ENCODE results near the gene GASK1A.
"Not testable (repeated sequence)": the region's sequence is repeated elsewhere in the genome, so short reads cannot be mapped to it uniquely, and the experiment has no call there.

The GASK1A gene

DNA sequence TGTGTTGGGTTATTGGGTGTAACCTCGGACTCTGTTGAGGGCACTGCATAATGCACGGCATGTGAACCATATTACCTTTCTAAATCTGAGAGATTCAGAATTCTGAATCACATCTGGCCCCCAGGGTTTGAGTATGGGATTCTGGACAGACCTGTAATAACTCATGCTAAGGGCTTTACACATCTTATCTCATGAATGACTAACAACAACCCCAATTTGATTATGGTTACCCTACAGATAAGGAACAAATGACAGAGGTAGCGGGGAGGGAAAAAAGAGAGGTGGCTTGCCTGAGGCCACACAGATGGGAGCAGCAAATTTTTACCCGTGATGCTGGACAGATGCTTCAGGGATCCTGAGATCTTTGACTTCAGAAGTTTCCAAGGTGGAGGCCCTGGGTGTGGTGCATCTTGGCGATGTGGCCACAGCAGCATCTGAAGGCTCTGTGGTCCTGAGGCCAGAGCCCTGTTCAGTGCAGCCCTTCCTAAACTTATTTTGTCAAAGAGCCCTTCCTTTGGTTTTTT is 83.0 kb downstream of the GASK1A start:
- DNase-seq (ENCODE audit: low read depth), result no peak

DNA sequence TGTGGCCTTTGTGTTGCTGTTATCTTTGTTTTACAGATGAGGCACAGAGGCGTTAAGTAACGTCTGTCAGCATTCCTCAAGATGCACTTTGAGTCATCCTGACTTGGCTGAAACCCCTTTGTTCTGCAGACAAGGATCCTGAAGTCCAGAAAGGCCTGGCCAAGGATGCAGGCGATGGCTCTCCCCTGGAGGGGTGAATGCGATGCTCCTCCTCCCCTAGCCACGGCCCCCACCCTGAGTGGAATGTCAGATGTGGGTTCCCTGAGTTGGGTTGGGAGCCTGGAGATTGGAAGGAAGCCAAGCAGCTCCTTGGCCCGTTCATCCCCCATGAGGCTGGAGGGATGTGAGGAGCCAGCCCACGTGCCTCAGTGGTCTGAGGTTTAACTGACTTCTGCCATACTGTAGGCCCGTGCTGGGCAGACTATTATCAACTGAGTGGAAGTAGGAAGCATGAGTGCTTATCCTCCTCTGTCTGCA is 83.5 kb downstream of the GASK1A start:
- no peak for DNase-seq (ENCODE audit: low read depth)

DNA sequence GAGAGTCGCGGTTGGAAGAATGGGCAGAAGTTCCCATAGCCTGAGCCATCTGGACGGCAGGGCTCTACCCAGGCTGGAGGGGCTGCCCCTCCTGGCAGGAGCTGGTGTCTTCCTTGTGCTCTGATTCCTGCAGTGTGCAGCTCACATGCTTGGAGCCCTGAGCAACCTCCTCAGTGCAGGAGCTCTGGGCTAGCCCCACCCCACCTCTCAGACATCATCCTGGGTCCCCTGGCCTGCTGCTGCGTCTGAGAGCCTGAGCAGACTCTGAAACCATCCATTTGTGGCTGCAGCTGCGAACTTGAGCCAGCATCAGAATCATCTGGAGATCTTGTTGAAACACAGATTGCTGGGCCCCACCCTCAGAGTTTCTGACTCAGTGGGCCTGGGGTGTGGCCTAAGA is 84.0 kb downstream of the GASK1A start:
- no peak for DNase-seq (ENCODE audit: low read depth)

DNA sequence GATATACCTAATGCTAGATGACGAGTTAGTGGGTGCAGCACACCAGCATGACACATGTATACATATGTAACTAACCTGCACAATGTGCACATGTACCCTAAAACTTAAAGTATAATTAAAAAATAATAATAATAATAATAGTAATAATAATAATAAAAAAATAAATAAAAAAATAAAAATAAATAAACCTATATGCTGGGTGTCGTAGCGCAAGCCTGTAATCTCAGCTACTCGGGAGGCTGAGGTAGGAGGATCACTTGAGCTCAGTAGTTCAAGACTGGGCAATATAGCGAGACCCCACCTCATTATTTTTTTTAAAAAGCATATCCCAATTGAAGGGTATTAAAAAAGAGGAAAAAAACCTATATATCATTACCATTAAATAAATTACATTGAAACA is 91.6 kb downstream of the GASK1A start:
- DNase-seq (ENCODE audit: low read depth), result not testable (repeated sequence)

DNA sequence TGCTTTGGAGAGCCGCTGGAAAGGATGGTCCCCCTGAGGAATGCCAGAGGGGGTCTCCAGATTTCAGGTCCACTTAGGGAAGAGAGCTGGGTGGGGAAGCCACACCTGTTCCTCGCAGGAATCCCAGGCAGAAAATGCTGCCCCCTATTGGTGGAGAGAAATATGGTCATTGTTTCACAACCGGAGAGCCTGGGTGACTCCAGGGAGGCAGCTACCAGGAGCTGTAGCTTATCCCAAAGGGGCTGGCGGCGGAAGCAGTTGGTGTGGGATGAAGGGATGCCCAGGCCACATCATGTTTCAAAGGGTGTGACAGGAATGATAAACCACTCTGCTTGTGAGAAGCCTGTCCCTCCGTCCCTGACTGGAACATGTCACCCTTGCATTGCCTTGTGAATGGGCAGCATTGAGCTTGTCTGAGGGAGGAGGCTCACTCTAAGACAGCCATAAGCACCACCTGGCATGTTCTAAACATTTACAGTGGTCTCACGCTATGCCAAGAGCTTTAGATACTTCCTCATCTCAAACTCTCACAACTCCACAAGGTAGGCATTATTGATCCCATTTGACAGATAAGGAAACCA is 92.3 kb downstream of the GASK1A start:
- DNase-seq (ENCODE audit: low read depth), result no peak

DNA sequence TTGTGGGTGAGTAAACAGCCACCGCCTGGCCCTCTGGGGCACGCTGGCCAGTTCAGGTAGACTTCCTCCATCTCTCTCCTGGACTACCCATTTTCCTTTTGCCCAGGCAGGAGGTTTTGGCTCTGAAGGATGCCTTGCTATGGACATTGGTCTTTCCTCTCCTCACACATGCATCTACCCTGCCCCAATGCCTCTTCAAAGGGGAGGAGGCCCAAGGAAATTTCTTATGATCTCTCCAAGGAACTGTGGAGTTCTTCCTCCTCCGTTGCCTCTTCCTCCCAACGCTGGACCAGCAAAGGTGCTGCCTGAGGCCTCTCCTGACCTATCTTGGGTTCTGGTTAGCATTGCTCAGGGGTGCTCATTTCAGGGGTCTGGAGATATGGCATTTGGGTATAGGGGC is 93.2 kb downstream of the GASK1A start:
- no peak for DNase-seq (ENCODE audit: low read depth)

DNA sequence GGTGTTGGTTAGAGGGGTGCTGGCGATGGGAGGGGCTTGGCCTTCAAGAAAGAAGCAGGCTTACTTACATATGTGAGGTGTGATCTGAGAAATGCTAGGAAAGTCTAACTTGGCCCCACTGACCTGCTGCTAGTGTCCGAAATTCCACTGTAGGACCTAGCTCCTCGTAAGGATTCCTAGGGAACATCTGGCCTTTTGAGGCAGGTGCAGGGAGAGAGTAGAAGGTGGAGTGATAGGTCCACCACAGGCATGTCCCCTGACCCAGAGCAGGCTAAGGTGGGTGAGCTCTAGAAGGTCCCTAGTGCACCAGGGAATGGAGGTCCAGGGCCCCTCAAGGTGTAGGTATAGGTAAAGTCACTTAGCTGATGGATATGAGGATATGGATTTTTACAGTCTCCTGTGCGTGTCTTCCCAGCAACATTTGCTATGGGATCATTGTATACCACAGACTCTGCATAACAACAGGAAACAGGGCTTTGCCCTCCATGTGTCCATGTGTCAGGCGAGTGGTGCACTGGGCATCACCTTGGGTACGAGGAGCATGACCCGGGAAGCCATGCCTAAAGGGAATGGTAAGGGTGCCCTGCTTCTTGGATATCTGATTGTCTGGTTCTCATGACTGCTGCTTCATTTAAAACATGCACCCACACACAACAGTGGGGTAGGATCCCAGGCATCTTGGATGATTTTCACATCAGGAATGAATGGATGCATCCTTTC is 94.2 kb downstream of the GASK1A start:
- no peak for DNase-seq (ENCODE audit: low read depth)

DNA sequence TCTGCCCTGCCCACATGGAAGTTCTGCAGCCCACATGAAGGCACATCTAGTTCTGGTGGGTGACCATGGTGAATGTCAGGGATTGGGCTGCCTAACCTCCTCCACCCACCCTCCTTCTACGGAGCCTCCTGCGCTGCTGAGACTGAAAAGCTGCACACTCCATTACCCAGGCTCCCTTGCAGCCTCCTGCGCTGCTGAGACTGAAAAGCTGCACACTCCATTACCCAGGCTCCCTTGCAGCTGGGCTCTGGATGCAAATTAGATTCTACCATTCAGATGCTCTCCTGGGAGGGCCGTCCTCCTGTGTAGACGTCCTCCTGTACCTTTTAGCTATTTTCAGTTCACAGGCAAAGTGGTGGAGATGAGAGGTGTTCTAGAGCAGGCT is 94.7 kb downstream of the GASK1A start:
- no peak for DNase-seq (ENCODE audit: low read depth)

DNA sequence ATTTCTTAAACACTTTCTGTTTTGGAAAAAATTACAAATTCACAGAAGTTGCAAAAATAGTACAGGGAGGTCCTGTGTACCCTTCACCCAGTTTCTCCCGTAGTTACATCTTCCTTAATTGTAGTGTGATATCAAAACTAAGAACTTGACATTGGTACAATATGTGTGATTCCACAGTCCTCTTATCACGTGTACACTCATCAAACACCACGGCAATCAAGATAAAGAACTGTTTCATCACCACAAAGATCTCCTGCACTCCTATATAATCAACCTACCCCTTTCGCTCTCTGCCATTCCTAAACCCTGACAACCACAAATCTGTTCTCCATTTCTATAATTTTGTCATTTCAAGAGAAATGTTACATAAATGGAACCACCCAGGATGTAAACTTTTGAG is 95.4 kb downstream of the GASK1A start:
- no peak for DNase-seq (ENCODE audit: low read depth)

DNA sequence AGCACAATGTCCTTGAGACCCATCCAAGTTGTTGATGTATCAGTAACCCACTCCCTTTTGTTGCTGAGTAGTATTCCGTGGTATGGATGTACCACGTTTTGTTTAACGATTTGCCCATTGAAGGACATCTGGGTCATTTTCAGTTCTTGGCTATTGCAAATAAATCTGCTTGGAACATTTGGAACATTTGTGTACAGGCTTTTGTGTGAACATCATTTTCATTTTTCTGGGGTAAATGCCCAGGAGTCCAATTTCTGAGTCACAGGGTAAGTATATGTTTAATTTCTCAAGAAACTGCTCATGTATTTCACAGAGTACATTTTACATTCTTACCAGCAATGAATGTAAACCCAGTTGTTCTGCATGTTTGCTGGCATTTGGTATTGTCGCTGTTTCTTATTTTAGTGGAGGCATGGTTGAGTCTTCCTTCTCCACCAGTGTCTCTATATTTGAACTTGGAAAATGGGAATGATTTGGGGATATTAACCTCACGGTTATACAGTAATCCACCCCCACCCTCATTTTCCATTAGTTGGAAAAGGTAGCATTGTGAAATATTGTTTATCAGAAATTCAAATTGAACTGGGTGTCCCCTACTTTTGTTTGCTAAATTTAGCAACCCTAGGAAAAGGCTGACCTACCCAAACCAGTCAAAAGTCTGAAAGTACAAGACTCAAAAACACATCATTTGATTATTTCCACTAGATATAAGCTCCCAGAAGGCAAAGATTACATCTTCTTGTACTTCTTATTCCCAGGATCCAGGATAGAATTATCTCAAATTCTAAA is 96.0 kb downstream of the GASK1A start:
- DNase-seq (ENCODE audit: low read depth), result no peak

DNA sequence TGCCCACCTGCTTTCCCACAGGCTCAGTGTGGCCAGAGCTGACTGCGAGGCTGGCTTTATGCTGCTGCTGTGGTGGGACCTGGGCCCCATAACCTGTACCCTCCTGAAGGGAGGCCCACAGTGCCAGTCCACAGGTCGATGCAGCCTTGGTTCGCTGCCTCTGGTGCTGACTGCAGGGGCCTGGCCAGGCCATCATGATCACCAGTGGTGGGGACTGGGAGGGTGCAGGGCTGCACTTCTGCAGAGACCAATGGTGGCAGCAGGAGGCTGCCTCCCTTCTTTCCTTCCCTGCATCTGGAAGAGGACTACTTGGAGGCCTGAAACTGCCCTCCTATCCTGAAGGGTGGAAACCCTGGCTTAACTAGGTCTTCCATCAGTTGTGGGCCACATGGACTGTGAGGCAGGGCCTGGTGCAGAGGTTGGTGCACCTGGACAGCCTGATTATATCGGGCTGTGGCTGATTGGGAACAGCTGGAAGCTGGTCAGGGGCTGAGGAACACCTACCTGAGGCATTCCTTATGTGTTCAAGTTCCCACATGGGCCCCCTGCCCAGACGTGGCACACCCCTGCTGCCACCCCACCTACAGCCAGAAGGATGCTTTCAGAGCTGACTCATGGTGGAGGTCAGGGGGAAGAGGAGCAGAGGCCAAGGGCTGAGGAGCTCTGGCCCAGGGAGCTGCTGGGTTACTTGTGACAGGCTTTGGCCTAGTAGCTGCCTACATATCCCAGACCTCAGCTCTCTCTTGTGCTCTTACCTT is 97.0 kb downstream of the GASK1A start:
- DNase-seq (ENCODE audit: low read depth), result no peak

DNA sequence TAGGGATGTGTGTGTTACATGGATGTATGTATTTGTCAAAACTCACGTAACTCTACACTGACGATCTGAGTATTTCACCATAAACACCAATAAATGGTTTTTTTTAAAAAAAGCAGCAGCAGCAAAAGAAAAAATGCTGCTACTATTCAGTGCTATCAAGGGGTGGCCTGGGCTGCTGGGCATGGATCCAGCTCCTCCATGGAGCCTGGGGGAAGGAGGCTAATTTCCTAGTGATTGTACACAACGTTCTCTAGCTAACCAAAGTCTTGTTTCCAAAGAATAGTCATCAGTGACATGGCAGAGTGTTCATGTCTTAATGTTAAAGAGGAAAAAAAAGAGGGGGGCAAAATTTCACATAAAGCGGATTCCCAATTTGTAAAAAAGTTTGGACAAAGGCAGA is 97.7 kb downstream of the GASK1A start:
- no peak for DNase-seq (ENCODE audit: low read depth)

DNA sequence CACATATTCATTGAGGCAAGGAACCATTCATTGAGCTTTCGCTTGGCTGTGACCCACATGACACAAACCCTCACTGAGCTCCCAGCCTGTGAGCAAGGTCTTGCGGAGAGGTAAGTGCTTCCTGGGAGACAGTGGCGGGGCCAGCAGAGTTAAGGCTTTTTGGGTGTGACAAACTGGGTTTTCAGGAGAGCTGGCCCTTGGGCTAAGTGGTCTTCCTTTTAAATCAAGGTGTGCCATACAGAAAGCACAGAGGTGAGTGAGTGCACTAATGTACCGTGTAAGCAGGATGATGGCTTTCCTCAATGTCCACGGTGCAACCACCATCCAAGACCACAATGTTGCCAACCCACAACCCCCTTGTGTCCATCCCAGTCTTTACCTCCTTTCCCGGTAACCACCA is 98.2 kb downstream of the GASK1A start:
- DNase-seq (ENCODE audit: low read depth), result no peak

DNA sequence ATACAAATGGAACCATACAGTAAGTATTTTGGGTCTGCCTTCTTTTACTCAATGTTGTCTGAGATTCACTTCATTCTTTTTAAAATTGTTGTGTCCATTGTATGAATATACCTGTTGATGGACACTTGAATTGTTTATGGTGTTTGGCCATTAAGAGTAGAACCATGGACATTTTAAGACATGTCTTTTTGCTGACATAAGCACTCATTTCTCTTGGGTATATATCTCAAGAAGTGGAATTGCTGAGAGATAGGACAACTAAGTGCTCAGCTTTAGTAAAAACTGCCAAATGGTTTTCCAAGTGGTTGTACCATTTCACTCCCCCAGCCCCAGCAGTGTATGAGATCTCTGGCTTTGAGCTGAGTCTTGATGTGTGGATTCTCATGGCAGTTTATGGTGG is 98.6 kb downstream of the GASK1A start:
- DNase-seq (ENCODE audit: low read depth), result no peak

DNA sequence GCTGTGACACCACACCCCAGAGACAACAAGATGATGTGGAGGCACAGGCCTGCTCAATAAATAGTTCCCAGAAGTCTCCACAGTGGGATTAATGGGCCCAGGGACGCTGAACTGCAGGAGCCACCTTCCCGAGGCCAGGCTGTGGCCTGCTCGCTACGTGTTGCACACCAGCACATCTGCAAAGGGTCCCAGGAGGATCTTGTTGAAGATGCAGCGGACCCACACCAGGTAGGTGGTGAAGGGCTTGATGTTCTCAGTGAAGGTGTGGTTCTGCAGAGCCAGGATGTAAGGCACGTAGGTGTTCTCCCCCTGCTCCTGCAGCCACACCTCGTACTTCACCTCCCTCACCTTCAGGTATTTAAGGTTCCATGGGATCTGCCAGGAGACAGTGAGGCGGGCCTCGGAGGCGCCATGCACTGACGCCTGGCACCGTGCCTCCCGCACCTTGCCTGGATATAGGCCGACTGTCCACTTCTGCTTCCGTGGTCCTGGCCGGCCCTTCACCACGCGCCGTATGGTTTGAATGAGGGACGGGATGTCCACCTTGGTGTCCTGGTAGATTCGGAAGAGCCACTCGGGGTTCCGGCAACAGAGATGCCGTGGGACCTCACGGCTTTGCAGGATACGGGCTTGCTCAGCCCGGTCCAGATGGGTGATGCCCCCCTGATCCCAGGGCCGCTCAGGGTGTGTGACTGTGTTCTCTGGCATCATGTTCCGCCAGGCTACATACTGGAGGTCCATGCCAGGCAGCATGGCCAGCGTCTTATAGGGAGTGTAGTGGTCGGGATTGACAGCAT is 100.6 kb downstream of the GASK1A start:
- no peak for DNase-seq (ENCODE audit: low read depth)

DNA sequence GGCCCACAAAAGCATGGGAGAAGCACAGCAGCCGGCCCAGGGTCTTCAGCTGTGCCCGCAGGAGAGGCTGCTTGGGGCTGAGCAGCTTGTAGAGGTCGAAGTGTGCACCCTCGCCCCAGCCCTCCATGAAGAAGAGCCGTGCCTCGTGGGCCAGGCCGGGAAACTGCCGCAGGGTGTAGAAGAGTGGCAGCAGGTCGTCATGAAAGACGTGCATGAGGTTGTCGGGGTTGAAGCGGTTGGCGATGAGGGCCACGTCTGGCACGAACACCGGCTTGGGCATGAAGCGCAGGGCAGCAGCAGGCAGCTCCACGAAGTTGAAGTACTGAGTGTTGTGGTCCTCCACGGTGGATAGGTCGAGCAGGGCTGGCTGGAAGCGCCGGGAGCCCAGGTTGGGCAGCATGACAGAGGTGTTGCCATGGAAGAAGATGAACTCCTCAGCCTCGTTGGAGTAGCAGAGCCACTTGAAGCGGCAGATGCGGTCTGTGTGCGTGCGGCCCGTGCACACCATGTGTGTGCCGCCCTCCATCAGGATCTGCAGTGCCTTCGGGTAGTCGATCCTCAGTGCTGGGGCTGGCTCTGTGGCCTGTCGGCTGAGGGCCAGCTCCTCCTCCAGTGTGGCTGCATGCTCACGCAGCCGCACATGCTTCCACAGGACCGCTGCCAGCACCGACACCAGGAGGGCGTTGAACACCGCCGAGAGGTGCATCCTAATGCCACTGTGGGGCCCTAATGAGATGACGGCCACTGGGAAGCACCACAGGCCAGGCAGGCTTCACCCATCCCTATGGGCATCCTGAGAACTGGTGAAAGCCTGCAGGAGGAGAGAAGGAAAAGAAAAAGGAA is 101.8 kb downstream of the GASK1A start:
- DNase-seq (ENCODE audit: low read depth), result no peak

DNA sequence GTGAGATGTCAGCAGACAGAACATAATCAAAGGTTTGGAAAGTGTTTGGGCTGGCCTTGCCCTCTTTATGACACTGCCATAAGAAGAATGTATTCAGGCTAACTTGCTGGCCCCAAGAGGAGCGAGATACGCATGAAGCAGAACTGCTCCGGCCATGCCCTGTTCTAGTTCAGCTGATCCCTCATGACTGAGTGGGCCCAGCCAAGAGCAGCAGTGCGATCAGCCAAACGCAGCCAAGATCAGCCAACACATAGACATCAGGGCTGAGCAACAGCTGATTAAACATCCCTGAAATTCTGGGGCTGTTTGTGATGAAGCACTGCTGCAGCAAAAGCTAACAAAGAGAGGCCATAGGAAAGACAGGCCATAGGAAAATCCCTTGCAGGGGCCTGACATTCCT is 102.7 kb downstream of the GASK1A start:
- no peak for DNase-seq (ENCODE audit: low read depth)

DNA sequence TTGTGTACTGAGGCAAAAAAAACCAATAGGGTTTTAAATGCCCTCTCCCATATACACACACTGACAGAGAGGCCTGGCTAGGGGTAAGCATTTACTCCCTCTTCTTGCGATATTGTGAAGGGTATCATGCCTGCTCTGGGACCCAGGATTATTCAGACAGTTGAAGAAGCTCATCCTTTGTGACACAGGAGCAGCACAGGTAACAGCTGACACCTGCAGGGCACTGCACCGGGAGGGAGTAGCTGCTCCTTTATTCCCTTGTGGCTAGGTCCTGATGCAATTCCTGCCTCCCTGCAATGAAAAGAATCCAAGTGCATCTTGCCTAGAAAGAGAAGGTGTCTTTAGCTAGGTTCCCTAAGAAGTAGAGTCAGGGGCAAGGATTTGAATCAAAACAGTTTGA is 103.3 kb downstream of the GASK1A start:
- DNase-seq (ENCODE audit: low read depth), result no peak

DNA sequence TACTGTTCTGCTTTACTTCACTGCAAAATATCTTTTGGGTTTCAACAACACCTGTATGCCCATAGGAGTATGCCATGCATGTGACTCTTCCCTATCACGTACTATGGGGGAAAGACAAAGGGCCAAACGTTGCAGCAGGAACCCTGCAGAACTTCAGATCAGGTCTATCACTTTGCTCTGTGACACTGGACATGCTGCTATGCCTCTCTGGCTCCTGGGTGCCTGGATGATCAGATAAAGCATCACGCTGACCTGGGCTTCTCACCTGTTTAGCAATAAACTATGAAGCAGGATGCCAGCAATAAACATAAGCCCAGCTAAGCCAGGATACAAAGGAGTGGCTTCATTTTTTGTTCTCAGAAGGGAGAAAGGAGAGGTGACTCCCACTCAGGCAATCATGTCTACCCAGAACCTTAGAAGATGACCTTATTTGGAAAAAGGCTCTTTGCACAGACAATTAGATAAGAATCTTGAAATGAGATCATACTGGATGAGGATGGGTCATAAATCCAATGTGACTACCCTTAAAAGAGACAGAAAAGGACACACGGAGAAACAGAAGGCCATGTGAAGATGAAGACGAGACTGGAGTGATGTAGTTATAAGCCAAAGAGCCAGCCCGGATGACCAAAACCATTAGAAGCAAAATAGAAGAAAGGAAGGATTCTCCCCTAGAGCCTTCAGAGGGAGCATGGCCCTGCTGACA is 107.5 kb downstream of the GASK1A start:
- DNase-seq (ENCODE audit: low read depth), result no peak

DNA sequence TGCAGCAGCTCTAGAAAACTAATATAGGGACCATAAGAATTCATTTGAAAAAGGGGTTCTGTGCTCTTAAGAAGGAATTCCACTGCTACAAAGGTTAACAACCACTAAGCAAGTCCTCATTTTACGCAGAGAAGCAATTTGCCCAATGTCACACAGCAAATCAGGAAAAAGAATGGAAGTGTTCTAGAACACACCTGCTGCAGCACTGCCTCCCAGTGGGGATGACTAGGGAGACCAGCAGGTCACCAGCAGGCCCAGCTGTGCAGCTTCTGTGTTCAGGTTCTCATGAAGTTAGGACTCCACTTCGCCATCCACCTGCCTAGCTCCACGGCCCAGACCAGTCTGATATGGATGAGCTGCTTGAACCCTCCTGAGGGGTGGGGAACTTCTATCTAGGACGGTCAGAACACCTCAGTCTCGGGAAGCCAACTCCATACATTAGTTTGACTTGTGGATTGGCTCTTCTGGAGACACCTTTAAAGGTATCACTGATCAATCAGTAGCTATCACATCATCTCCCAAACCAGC is 108.2 kb downstream of the GASK1A start:
- DNase-seq (ENCODE audit: low read depth), result no peak

Data from stimulated activated CD8-positive, alpha-beta memory T cell treated with anti-CD3 and anti-CD28 coated beads, Interleukin-15, amount 100 ng/mL, for 1 hour (primary cell).